Measurements from ENCODE around the gene PUS7L.
"Not testable (repeated sequence)": the region's sequence is repeated elsewhere in the genome, so short reads cannot be mapped to it uniquely, and the experiment has no call there.

The PUS7L gene

DNA sequence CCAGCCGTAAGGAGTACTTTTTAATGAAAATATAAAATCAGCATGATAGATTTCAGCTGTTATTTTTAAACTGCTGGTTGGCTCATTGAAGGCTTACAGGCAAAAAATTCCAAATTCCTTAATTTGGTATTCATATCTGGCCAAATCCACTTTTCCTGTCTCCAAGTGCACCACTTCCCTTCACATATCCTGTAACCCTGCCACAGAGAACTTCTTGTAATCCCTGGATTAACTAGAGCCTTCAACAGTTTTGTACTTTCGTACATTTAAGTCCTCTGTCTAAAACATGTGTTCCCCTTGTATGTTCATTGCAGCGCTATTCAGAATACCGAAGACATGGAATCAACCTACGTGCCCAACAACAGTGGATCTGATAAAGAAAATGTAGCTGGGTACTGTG, 9.6 kb downstream of the PUS7L start:
- no peak for DNase-seq

DNA sequence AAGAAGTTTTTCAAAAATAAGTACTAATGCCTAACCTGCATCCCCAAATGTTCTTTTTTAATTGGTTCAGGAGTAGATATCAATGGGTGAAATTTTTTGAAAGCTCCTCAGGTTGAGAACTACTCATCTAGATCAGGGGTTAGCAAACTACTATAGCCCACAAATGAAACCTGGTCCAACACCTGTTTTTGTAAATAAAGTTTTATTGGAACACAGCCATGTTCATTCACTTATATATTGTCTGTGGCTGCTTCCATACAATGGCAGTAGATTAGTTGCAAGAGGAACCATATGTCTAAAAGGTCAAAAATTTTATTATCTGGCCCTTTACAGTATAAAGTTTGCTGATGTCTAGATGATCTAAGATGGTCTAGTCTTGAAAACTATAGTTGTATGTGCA, 13.8 kb downstream of the PUS7L start:
- DNase-seq: no peak

DNA sequence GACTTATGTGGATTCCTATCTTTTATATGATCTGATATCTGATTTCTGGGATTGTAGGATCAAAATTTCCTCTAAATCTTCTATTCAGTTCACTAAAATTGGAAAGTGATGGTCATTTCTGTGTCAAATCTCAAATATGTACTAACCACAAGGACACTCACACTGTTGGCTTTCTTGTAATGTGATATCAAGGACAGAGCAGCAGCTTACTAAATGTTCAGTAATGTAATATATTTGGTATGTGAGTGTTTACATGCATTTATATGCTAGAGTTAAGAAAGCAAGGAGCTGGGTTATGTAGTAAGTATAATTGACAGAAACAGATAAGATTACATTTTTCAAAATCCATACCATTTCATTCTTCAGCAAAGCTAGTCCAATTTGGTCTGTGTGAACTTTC, 16.5 kb downstream of the PUS7L start:
- DNase-seq: no peak

DNA sequence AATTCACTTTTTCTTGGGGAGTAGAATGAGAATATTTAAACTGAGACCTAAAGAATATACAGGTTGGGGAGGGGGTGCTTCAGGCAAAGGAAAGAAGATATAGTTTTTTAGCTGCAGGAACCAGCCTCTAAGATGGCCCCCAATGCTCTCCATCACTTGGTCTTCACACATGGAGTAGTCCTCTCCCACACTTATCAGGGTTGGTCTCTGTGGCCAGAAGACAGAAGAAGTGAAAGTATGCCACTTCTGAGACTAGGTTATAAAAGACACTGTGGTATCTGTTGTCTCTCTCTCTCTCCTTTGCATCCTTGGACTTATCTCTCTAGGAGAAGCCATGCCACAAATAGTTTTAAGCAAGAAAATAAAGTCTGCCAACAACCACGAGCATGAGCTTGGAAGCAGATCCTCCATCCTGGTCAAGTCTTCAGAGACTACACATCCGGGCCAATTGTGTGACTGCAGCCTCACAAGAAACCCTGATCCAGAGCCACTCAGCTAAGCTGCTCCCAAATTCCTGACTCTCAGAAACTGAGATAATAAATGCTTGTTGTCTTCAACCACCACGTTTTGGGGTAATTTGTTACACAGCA, 18.0 kb downstream of the PUS7L start:
- DNase-seq: no peak

DNA sequence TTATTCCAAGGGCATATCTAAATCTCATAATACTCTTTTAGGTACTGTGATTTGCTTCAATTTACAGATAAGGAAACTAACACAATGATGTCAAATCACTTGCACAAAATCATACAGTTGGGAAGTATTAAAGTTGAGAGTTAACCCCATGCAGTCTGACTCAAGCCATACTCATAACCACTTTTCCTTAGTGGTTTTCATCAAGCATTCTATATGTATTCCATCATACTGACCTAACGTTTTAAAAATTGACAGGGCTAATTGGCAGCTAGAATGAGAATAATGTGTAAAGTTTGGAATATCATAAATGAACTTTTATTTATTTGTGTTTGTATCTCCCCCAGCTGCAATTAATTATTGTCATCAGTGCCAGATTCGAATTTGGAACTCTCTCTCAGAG, 20.9 kb downstream of the PUS7L start:
- no peak for DNase-seq

DNA sequence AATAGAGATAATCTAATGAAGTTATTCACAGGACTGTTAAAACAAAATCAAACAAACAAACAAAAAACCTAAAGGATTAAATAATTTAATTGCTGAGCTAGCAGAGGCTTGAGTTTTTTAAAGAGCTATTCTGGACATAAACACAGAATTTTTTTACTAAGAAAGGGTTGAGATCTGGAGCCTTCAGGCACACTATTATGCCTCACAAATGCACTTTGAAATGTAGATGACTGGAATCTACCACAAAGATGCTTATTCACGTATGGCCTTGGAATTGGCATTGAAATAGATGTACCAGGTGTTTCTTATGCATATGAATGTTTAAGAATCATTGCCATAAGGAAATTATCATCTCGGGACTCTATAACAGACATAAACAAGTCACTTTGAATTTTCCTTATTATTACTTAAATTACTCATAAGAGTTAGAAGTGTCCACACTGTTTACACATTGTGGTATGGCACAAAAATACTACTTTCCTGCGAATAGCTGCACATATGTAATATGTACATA, 21.6 kb downstream of the PUS7L start:
- no peak for DNase-seq

DNA sequence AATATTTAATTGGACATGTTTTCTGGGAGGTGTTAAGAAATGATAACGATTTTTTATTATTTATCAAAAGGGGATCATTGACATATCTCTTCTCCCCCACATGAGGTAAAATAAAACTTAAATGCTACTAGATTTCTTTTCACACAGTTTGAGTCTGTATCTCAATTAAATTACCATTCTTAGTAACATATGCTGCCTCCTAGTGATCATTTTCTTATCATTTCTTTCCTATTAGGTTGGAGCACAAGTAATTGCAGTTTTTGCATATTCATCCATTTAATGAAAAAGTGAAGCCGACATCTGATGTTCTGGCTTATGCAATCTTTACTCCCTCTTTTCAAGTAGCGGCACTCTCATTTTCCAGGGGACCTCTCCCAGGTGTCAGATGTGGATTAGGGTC, 24.9 kb downstream of the PUS7L start:
- DNase-seq: no peak

DNA sequence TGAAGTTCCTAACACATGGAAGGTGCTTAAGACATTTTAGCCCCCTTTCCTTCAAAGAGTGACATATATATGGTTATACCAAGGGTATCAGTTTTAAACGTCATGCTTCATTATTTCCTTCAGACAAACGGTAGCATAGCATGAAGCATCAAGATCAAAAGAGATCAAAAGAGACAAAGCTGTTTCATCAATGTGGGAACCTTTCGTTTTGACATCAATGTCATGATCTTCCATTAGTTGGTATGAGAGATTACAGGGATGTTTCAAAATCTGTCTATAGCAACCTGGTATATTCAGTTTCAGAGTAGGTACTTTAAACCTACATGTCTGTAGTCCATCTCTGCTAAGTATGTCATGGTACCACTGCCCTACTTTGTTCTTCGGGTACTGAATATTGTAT, 28.3 kb downstream of the PUS7L start:
- no peak for DNase-seq

DNA sequence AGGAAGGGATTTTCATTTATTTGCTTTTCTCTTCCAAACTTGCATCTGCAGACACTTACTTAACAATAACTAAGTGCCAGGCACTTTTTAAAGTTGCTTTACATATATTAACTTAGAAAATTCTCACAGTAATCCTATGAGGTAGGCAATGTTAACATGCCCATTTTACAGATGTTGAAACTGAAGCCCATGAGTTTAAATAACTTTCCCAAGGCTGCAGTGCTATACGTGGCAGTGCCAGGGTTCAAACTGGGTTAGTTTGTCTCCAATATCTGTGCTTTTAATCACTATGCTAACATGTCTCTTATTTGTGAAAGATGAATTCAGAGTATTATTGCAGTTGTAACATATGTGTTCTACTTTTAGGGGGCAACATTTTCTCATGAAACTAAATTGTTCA, 29.9 kb downstream of the PUS7L start:
- DNase-seq: no peak

DNA sequence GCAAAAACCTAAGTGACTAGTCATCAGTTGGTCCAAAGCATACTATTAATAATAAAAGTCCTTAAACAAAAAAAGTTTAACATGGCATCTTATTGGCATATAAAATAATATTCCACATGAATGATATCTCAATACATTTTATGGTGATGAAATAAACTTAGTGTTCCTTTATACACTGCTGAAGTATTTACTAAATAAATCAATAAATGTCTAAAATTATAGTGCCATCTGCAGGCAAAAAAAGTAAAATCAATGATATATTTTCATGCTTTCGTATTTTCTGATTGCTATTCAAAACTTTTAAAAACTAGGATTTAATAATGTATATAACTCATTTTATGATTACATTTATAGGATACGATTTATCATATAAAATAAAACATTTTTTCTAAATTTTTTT, 30.5 kb downstream of the PUS7L start:
- no peak for DNase-seq

DNA sequence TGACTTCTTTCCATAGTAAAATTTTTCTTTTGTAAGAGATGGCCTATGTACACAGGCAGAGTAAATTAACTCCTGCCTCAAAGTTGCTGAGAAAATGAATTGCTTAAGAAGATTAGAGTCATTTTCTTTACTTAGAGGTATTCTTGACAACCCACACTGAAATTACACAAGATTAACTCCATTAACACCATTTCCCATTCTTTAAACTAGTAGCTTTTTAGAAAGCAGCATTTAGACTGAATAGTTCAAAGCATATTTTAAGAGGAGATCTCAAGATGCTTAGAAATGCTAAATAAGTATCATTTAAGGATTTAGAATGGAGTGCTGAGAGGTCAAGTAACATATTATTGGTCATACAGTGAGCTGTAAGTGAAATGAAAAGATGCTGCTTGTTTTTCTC, 35.5 kb downstream of the PUS7L start:
- no peak for DNase-seq

DNA sequence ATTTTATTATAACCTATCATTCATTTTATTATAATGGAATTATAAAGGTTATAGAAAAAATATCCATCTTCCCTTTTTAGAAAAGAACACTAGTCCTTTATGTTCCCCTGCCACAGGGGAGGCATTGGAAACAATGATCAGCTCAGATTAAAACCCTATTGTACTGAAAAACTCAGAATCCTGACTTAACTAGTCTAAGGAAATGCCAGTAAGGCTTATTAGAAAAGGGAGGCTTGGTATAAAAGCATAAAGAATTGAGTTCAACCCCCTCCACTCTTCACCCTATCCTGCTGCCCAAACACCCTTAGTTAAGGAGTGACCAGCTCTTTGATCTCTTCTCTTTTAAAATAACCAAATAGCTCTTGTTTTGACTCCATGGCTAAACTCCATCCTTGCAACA, 36.0 kb downstream of the PUS7L start:
- no peak for DNase-seq

DNA sequence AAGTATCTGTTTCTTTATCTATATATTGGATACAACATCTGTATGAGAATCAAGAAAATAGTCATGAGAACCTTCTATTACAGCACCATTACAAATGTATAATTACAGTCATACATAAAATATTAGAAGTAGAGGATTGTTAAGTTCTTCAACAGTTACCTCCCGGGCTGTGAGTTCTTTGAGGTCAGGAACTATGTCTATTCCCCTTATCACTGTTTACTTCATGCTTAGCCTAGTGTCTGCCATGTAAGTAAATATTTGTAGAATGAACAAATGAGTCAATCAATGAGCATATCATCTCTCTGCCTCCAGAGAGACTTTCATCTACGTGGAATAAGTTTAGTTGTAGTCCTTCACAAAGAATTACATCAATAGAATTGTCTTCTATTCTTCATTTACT, 47.2 kb downstream of the PUS7L start:
- no peak for DNase-seq

DNA sequence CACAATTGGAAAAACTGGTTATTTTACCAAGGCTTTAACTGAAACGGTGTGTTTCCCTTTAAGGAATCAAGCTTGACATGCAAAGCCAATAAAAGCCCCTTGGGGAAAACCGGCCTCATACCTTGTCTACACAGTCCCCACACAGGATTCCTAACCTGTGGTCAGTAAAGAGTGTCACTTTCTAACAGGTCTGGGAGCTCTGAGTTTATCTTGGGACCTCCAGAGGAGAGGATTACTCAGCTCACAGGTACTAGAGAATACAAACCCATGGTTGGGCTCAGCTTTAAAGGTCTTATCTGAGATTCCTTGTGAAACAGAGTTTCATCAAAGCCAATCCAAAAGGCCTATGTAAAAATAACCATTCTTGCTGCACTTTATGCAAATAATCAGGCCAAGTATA, 54.8 kb downstream of the PUS7L start:
- not testable (repeated sequence) for DNase-seq

DNA sequence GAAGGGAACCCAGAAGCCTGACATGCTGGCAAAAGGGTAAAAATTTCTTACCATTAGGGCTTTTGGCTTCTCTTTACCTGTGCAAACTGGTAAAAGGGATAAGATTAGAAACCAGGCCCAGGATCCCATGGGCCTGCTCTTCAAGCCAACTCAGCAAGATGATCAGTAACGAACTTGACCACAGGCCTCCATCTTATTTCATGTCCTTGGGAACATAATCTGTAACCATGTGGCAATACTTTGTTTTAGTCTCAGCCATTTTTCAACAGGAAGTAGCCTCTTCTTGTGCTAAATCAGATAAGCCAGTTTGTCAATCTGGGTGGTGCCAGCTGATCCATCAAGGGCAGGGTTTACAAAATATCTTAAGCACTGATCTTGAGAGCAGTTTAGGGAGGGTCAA, 57.4 kb downstream of the PUS7L start:
- DNase-seq: not testable (repeated sequence)

DNA sequence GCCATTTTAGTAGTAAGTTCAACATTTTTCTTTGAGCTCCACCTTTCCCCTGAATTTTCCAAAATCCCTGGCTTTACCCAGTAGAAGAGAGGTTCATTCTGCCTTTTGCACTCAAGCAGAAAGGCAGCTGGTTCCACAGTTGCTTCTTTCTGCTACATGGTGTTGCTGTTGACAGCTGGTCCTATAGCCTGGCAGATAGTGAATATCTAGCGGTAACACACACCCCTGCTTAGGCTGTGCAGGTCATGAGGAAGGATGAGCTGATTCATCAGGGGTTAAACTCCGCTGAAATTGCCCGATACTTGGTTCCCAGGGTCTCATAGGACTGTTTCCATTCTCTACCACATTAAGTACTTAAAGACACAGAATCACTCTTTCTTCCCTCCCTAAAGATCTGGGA, 62.4 kb downstream of the PUS7L start:
- DNase-seq: no peak

DNA sequence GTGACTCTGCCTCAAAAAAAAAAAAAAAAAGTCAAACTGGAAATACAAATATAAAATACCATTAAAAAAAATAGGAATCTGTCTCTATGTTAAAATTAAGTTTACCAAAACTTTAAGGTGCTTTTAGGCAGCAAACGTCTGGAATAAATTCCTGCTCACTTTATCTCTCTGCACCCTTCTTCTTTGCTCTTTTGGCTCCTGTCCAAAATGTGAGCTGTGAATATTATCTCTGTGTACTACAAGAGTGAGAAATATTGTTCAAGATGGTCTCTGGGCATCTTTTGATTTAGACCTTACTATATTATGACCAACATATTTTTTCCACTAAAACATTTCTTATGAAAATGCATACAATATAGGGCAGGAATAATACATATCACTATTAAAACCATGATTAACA, 63.7 kb downstream of the PUS7L start:
- no peak for DNase-seq

DNA sequence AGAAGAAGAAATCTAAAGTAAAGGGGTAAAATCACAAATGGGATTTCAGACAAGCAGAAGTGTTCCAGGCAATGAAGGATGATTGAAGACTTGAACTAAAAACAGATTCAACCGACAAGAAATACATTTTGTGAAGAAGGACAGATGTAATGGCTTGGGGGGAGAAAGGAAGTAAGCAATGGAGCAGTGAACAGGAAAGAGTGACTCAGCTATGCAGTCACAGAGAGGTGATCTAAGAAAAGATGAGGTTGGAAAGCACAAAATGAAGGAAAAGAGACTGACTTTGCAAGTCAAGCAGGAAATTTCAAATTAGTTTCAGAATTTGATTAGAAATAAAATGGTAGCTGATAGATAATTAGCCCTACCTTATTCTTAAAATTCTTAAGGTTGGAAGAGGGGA, 66.5 kb downstream of the PUS7L start:
- no peak for DNase-seq

DNA sequence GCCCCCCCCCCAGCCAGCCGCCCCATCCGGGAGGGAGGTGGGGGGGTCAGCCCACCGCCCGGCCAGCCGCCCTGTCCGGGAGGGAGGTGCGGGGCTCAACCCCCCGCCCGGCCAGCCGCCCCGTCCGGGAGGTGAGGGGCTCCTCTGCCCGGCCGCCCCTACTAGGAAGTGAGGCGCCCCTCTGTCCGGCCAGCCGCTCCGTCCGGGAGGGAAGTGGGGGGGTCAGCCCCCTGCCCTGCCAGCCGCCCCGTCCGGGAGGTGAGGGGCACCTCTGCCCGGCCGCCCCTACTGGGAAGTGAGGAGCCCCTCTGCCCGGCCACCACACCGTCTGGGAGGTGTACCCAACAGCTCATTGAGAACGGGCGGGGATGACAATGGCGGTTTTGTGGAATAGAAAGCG, 73.1 kb downstream of the PUS7L start:
- DNase-seq: not testable (repeated sequence)

DNA sequence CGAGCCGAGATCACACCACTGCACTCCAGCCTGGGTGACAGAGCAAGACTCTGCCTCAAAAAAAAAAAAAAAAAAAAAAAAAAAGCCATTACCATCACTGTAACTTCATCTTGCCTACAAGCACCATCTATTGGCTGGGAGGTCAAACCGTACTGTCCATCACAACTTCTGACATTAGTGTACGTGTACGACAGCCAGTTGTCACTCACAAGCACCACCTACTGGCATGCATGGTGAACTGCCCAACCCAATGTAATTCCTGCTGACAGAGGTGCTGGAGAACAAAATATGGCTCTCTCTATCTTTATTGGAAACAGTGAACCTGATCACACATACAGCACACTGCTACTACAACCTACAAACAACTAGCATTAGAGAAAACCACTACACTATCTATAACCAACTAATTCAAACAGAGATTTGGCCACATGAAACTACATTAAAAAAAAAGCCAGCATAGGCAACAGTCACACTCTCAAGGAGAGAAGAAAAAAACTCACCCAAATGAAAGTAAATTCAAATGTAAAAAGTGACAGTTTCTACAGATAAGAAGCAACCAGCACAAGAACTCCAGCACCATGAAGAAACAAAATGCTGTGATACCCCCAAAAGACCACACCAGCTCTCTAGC, 82.3 kb downstream of the PUS7L start:
- peak; percentile 48 for DNase-seq

DNA sequence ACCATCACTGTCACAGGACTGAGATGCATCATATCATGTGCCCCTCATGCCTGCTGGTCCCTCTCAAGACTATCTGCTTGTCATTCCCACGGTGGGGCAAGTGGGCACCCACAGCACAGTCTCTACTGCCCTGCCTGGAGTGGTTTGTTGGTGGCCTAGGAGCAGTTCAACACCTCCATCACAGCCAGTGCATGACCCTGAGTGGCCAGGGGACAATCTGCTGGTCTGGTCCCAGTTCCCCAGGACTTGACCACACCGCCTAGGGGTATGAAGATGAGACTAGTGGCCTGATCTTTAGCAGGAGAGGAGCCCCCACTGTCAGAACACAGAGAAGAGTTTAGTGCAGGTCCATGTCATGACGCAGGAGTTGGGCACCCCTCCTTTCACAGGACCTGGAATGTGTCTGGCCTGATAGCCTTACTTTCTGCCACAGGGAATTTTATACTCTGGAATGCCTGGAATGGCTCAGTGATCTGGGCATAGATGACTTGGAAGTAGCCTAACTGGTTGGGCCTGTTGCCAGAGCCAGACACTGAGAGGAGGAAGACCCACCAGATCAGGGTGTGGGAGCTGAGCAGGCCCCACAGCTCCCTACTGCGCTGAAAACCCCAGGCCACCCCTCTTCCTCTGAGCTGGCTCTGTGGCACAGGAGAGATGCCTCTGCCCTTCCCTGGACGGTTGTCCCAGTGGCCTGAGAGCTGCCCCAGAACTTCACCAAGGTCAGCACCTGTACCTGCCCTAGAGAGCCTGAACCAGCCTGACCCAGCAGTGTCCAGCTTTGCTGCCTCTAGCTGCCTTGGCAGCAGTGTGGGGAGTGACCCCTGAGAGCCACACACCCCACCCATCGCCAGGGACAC, 83.3 kb downstream of the PUS7L start:
- DNase-seq: no peak

DNA sequence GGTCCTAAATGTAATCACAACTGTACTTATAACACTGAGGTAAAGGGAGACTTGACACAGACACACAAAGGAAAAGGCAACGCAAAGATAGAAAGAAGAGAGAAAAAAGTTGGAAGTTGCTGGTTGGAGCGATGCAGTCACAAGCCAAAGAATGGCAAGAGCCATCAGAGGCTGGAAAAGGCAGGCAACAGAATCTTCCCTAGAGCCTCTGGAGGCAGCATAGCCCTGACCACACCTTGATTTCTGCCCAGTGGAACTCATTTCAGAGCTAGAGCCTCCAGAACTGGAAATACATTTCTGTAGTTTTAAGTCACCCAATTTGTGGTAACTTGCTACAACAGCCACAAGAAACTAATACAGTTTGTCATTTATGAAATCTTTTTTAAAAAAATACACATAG, 89.2 kb downstream of the PUS7L start:
- no peak for DNase-seq

Data from inflammatory macrophage treated with lipopolysaccharide for 4 hours (primary cell).